Fibroblast of upper back skin (primary cell): ENCODE results near the gene TMEM95.
A peak's percentile ranks its signal among the peaks of the same experiment; 100 is the strongest.
"Not testable (repeated sequence)": the region's sequence is repeated elsewhere in the genome, so short reads cannot be mapped to it uniquely, and the experiment has no call there.

ENCODE experiments used
- DNase-seq: peaks from one replicate; pipeline ENCODE4 v3.0.0-alpha.2; 2013

TMEM95 gene

GRCh38 chr17:7348478-7349242 is 6.3 kb upstream of the TMEM95 start:
- DNase-seq = peak; percentile 72

GRCh38 chr17:7351665-7352502 is 3.1 kb upstream of the TMEM95 start, which contains the start of gene KCTD11:
KCTD11 (plus strand) TSS chr17:7352162.
- DNase-seq = peak; percentile 94

GRCh38 chr17:7352503-7352889 is 2.5 kb upstream of the TMEM95 start:
- no peak for DNase-seq

- DNase-seq = no peak
These were observed 1.9 kb upstream of the TMEM95 start for GRCh38 chr17:7352910-7353635.

- peak; percentile 49 for DNase-seq
These were observed 603 bp upstream of the TMEM95 start for GRCh38 chr17:7354262-7354843.

GRCh38 chr17:7355573-7355972 is 617 bp downstream of the TMEM95 start:
- DNase-seq = no peak

- DNase-seq = peak; percentile 50
These were observed 1.2 kb downstream of the TMEM95 start for GRCh38 chr17:7356072-7356549.

GRCh38 chr17:7356756-7357155 is 1.8 kb downstream of the TMEM95 start:
- no peak for DNase-seq

- DNase-seq = no peak
These were observed 2.4 kb downstream of the TMEM95 start for GRCh38 chr17:7357381-7357780.

- no peak for DNase-seq
These were observed 7.0 kb downstream of the TMEM95 start for GRCh38 chr17:7361906-7362305.

GRCh38 chr17:7363311-7363710 is 8.4 kb downstream of the TMEM95 start:
- DNase-seq = no peak

GRCh38 chr17:7365963-7366362 is 11.0 kb downstream of the TMEM95 start:
- not testable (repeated sequence) for DNase-seq

- no peak for DNase-seq
These were observed 12.1 kb downstream of the TMEM95 start for GRCh38 chr17:7367083-7367482.

GRCh38 chr17:7367918-7368598 is 13.1 kb downstream of the TMEM95 start:
- no peak for DNase-seq

- not testable (repeated sequence) for DNase-seq
These were observed 13.6 kb downstream of the TMEM95 start for GRCh38 chr17:7368599-7368994.

- DNase-seq = no peak
These were observed 14.9 kb downstream of the TMEM95 start for GRCh38 chr17:7369825-7370224.

GRCh38 chr17:7370853-7371252 is 15.9 kb downstream of the TMEM95 start:
- DNase-seq = no peak

- DNase-seq = no peak
These were observed 19.4 kb downstream of the TMEM95 start for GRCh38 chr17:7374353-7374752.

GRCh38 chr17:7379134-7379533 is 24.2 kb downstream of the TMEM95 start:
- DNase-seq = no peak

GRCh38 chr17:7380321-7380720 is 25.4 kb downstream of the TMEM95 start:
- peak; percentile 36 for DNase-seq

GRCh38 chr17:7380855-7381683 is 26.1 kb downstream of the TMEM95 start, which contains the start of gene TNK1:
TNK1 (plus strand) TSS chr17:7381089; CDS start chr17:7382927, 1,838 bp downstream.
- DNase-seq = no peak
